HepG2 (cell line): ENCODE data around the gene FAM43A. TPM values are rescaled to one million over a fixed set of nuclear protein-coding genes. Genes with fewer than 3 reads are reported as not detected.

Source experiments
- BATF2 ChIP-seq: sonication (generic); formaldehyde crosslinking; IDR thresholded peaks from 2 replicates; pipeline ENCODE4 v1.8.0; 2022; ENCODE audit warnings: mild to moderate bottlenecking, missing genetic modification reagents, moderate library complexity
- CCDC6 ChIP-seq: sonication (generic); formaldehyde crosslinking; IDR thresholded peaks from 2 replicates; pipeline ENCODE4 v1.8.1; 2022; ENCODE audit warnings: mild to moderate bottlenecking, missing genetic modification reagents, moderate library complexity
- FUBP1 ChIP-seq: sonication (generic); formaldehyde crosslinking; IDR thresholded peaks from 2 replicates; pipeline ENCODE4 v1.5.1; 2020; ENCODE audit warnings: missing genetic modification reagents, mild to moderate bottlenecking, borderline replicate concordance
- GZF1 ChIP-seq: sonication (generic); formaldehyde crosslinking; IDR thresholded peaks from 2 replicates; pipeline ENCODE4 v1.5.1; 2020; ENCODE audit warnings: mild to moderate bottlenecking, missing genetic modification reagents
- IKZF5 ChIP-seq: IDR thresholded peaks from 2 replicates; pipeline ENCODE4 v1.6.1; 2018; ENCODE audit warnings: missing genetic modification reagents, mild to moderate bottlenecking, missing compliant biosample characterization
- KAT7 ChIP-seq: IDR thresholded peaks from 2 replicates; pipeline ENCODE4 v1.6.1; 2018; ENCODE audit warnings: borderline replicate concordance, missing compliant biosample characterization
- KLF13 ChIP-seq: sonication (generic); formaldehyde crosslinking; IDR thresholded peaks from 2 replicates; pipeline ENCODE4 v1.4.0; 2020; ENCODE audit warnings: mild to moderate bottlenecking, missing genetic modification reagents
- MLLT10 ChIP-seq: sonication (generic); formaldehyde crosslinking; IDR thresholded peaks from 2 replicates; pipeline ENCODE4 v1.4.0; 2020; ENCODE audit warnings: missing genetic modification reagents
- NFE2 ChIP-seq: sonication (generic); formaldehyde crosslinking; IDR thresholded peaks from 2 replicates; pipeline ENCODE4 v1.4.0; 2020; ENCODE audit warnings: missing genetic modification reagents
- NR2C2 ChIP-seq: sonication (generic); formaldehyde crosslinking; IDR thresholded peaks from 2 replicates; pipeline ENCODE4 v1.4.0; 2020; ENCODE audit warnings: missing genetic modification reagents, mild to moderate bottlenecking, moderate library complexity, borderline replicate concordance
- RAD51 ChIP-seq: fragments of 450-650 bp; IDR thresholded peaks from 2 replicates; pipeline ENCODE4 v1.6.1; 2016; ENCODE audit warnings: borderline replicate concordance
- RBM22 ChIP-seq: fragments of 200-400 bp; formaldehyde crosslinking; optimal IDR thresholded peaks from 2 replicates; pipeline ENCODE3; 2017; ENCODE audit warnings: mild to moderate bottlenecking, low read length, moderate library complexity
- SMAD9 ChIP-seq: sonication (generic); formaldehyde crosslinking; IDR thresholded peaks from 2 replicates; pipeline ENCODE4 v1.5.1; 2020; ENCODE audit warnings: mild to moderate bottlenecking, missing genetic modification reagents
- STAG1 ChIP-seq: sonication (generic); formaldehyde crosslinking; IDR thresholded peaks from 2 replicates; pipeline ENCODE4 v1.4.0; 2020; ENCODE audit warnings: missing genetic modification reagents
- TBX2 ChIP-seq: sonication (generic); formaldehyde crosslinking; IDR thresholded peaks from 2 replicates; pipeline ENCODE4 v1.5.0; 2020; ENCODE audit warnings: missing genetic modification reagents, mild to moderate bottlenecking, borderline replicate concordance
- ZBTB8A ChIP-seq: sonication (generic); formaldehyde crosslinking; IDR thresholded peaks from 2 replicates; pipeline ENCODE4 v1.4.0; 2020; ENCODE audit warnings: mild to moderate bottlenecking, low read depth, missing genetic modification reagents, borderline replicate concordance
- ZFP90 ChIP-seq: sonication (generic); formaldehyde crosslinking; IDR thresholded peaks from 2 replicates; pipeline ENCODE4 v1.8.0; 2022; ENCODE audit warnings: missing genetic modification reagents, mild to moderate bottlenecking, inconsistent platforms, borderline replicate concordance
- ZNF205 ChIP-seq: IDR thresholded peaks from 2 replicates; pipeline ENCODE4 v1.6.1; 2018; ENCODE audit warnings: missing biosample characterization, missing genetic modification reagents
- ZNF329 ChIP-seq: sonication (generic); formaldehyde crosslinking; IDR thresholded peaks from 2 replicates; pipeline ENCODE4 v1.9.0; 2021; ENCODE audit warnings: low read depth, mild to moderate bottlenecking, missing genetic modification reagents
- ZNF33A ChIP-seq: sonication (generic); formaldehyde crosslinking; IDR thresholded peaks from 2 replicates; pipeline ENCODE4 v1.5.1; 2020; ENCODE audit warnings: missing genetic modification reagents, mild to moderate bottlenecking, moderate library complexity, borderline replicate concordance
- ZNF460 ChIP-seq: sonication (generic); formaldehyde crosslinking; IDR thresholded peaks from 2 replicates; pipeline ENCODE4 v1.5.1; 2020; ENCODE audit warnings: missing genetic modification reagents, mild to moderate bottlenecking, borderline replicate concordance
- ZNF550 ChIP-seq: sonication (generic); formaldehyde crosslinking; IDR thresholded peaks from 2 replicates; pipeline ENCODE4 v1.4.0; 2020; ENCODE audit warnings: mild to moderate bottlenecking, missing genetic modification reagents, borderline replicate concordance
- polyA plus RNA-seq, 8 experiments: library from polyadenylated mRNA; depleted of rRNA in 3 of 8; stranded (reverse) in 7 of 8; unstranded in 1 of 8; fragments of >200 nt; fragmentation: Illumina TruSeq in 4 of 8; extraction: Trizol in 4 of 8; gene quantifications; 2 replicates each; pipeline versions ENCODE4 v1.2.1 to v1.2.3, GENCODE V29; 2011 to 2016; ENCODE audit warnings: low read depth in 4 of 8, missing spikeins in 1 of 8, mixed read lengths in 1 of 8; ENCODE audit not compliant: insufficient read depth in 1 of 8
- total RNA-seq, 5 experiments: library from RNA; depleted of rRNA; stranded (reverse); fragments of >200 nt; fragmentation: Illumina TruSeq; extraction: Trizol; gene quantifications; 2 replicates each; pipeline ENCODE4 v1.2.3, GENCODE V29; 2016; ENCODE audit warnings: low read depth in 1 of 5
- TF ChIP-seq, protein P1 (sequence below): sonication (generic); formaldehyde crosslinking; IDR thresholded peaks from 2 replicates; pipeline ENCODE4 v1.4.0; 2020; ENCODE audit warnings: missing genetic modification reagents, borderline replicate concordance
- TF ChIP-seq, protein P2 (sequence below): IDR thresholded peaks from 2 replicates; pipeline ENCODE4 v1.6.1; 2016; ENCODE audit warnings: missing genetic modification reagents, missing compliant biosample characterization

The FAM43A gene
- total and polyA plus RNA-seq, 2 of the 13 experiments (the other 11 are each of a cell fraction or from before 2014, with no cell fraction given): 0.91 to 1.8 TPM

GRCh38 chr3:194682694-194683310 is 2.9 kb upstream of the FAM43A start (continued):
- TF ChIP-seq, protein P1, sequence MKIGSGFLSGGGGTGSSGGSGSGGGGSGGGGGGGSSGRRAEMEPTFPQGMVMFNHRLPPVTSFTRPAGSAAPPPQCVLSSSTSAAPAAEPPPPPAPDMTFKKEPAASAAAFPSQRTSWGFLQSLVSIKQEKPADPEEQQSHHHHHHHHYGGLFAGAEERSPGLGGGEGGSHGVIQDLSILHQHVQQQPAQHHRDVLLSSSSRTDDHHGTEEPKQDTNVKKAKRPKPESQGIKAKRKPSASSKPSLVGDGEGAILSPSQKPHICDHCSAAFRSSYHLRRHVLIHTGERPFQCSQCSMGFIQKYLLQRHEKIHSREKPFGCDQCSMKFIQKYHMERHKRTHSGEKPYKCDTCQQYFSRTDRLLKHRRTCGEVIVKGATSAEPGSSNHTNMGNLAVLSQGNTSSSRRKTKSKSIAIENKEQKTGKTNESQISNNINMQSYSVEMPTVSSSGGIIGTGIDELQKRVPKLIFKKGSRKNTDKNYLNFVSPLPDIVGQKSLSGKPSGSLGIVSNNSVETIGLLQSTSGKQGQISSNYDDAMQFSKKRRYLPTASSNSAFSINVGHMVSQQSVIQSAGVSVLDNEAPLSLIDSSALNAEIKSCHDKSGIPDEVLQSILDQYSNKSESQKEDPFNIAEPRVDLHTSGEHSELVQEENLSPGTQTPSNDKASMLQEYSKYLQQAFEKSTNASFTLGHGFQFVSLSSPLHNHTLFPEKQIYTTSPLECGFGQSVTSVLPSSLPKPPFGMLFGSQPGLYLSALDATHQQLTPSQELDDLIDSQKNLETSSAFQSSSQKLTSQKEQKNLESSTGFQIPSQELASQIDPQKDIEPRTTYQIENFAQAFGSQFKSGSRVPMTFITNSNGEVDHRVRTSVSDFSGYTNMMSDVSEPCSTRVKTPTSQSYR (CRISPR knock-in tag): no peak
- TF ChIP-seq GZF1 (no peak), RAD51 (no peak), BATF2 (CRISPR knock-in tag) (no peak), NFE2 (no peak), FUBP1 (CRISPR knock-in tag) (no peak), STAG1 (CRISPR knock-in tag) (peak; percentile 97), CCDC6 (no peak), IKZF5 (CRISPR knock-in tag) (no peak), ZNF460 (CRISPR knock-in tag) (no peak), ZNF329 (no peak), KAT7 (CRISPR knock-in tag) (no peak), SMAD9 (CRISPR knock-in tag) (no peak), MLLT10 (CRISPR knock-in tag) (no peak), KLF13 (CRISPR knock-in tag) (no peak), RBM22 (no peak), ZNF33A (CRISPR knock-in tag) (no peak), ZBTB8A (CRISPR knock-in tag) (no peak), ZNF205 (no peak), NR2C2 (0 out of 2 replicates have a peak, but pooled peaks have one; percentile 15), ZNF550 (no peak), TBX2 (CRISPR knock-in tag) (peak; percentile 20; the same call in 1 of the 2 replicates), ZFP90 (CRISPR knock-in tag) (peak; percentile 34; the same call in 1 of the 2 replicates)
- TF ChIP-seq, protein P2, sequence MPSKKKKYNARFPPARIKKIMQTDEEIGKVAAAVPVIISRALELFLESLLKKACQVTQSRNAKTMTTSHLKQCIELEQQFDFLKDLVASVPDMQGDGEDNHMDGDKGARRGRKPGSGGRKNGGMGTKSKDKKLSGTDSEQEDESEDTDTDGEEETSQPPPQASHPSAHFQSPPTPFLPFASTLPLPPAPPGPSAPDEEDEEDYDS: 0 out of 2 replicates have a peak, but pooled peaks have one; percentile 24
